ENCODE measurements around the gene PDSS2. TPM values are rescaled to one million over a fixed set of nuclear protein-coding genes. Genes with fewer than 3 reads are reported as not detected.

PDSS2 gene
- total RNA-seq, 1 donor from 2014 or later, result 10.7 TPM

DNA sequence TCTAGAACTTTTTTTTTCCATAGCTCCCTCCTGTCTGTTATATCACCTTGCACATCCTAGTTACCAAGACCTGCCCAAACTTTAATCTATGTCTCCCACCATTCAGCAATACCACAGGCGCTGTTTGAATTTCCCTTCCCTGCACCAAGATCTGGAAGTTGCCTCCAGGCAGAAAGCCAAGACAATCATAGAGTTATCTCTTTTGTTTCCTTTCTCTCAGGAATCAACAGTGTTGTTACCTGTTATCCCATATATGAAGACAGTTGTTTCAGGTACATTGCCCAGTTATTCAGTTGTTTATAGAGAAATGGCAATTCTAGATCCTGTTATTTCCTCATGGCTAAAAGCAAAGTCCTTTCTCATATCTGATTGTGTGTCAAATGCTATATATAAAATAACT, 63.2 kb downstream of the PDSS2 start:
- H3K4me3 Mint-ChIP-seq, result no peak overlapping the region
- H3K4me1 Mint-ChIP-seq, result no peaks in the 10 kb centered on the region
- peaks cover 45% of the 10 kb centered on the region for H3K9me3 Mint-ChIP-seq
- no peaks in the 10 kb centered on the region for H3K27me3 Mint-ChIP-seq (ENCODE audit: low read depth)
- DNase-seq (ENCODE audit: low spot score in 2 of 2, unreplicated experiment in 2 of 2), result no peak
- no peak overlapping the region for H3K27ac Mint-ChIP-seq
- peaks cover 28% of the 10 kb centered on the region for H3K36me3 Mint-ChIP-seq
- TF ChIP-seq, protein P1, sequence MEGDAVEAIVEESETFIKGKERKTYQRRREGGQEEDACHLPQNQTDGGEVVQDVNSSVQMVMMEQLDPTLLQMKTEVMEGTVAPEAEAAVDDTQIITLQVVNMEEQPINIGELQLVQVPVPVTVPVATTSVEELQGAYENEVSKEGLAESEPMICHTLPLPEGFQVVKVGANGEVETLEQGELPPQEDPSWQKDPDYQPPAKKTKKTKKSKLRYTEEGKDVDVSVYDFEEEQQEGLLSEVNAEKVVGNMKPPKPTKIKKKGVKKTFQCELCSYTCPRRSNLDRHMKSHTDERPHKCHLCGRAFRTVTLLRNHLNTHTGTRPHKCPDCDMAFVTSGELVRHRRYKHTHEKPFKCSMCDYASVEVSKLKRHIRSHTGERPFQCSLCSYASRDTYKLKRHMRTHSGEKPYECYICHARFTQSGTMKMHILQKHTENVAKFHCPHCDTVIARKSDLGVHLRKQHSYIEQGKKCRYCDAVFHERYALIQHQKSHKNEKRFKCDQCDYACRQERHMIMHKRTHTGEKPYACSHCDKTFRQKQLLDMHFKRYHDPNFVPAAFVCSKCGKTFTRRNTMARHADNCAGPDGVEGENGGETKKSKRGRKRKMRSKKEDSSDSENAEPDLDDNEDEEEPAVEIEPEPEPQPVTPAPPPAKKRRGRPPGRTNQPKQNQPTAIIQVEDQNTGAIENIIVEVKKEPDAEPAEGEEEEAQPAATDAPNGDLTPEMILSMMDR (IDR thresholded peaks at IDR 0.05; ENCODE audit: unreplicated experiment), result no peak

DNA sequence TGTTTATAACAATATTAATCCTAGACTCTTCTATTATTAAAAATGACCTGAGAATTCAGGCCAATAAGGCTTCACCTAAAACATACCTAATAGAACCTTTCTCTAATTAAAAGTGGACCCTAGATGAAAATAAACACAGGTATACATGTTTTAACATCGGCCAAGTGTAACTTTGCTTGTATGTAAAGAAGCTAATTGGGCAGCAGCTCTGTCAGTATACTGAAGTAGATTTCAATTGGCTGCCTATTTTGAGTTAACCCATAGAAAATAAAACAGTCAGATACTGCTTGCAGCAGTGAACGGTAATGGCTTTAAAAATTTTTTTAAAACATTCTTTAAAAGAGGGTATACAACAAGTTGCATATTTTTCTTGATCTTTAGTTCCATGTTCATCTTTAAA, 67.3 kb downstream of the PDSS2 start:
- H3K4me1 Mint-ChIP-seq, result peaks cover 4% of the 10 kb centered on the region

DNA sequence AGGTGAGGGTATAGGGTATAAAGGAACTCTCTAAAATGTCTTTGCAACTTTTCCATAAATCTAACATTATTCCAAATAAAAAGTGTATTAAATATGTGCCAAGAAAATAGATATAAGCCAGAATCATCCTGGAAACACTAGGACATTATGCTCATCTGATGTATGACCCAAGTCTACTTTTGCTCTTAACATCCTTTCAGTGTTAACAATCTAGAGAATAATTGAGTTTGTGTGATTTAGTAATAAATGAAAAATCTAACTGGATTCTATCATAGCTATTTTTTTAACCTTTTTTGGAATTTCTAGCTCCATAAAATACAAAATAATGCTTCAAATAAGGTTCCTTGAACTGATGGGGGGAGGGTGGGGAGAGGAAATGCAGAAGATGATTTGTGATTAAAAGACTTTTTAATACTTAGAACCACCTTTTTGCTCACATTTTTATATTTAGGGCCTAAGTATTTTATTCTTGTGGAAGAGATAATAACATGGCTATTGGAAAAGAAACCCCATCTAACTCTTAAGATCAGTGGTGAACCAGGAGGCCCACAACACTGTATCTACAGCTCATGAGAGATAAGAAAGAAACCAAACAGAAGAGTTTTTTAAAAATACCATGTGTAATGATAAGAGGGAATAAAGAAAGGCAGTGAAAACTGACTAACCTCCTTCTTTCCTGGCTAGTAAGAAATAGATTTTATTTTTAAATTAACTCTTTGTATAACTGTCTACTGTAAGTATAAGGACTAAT, 68.5 kb downstream of the PDSS2 start:
- Mint-ChIP-seq H3K27me3 (ENCODE audit: low read depth) (no peaks in the 10 kb centered on the region), H3K9me3 (peaks cover 42% of the 10 kb centered on the region), H3K4me1 (peaks cover 11% of the 10 kb centered on the region), H3K27ac (peak overlapping the region; percentile 18), H3K4me3 (no peak overlapping the region), H3K36me3 (peaks cover 31% of the 10 kb centered on the region)
- TF ChIP-seq, protein P1 (IDR thresholded peaks at IDR 0.05; ENCODE audit: unreplicated experiment), result no peak
- DNase-seq (ENCODE audit: low spot score in 2 of 2, unreplicated experiment in 2 of 2), result no peak

More for the DNA sequence above, 67.3 kb downstream of the PDSS2 start:
- TF ChIP-seq, protein P1 (IDR thresholded peaks at IDR 0.05; ENCODE audit: unreplicated experiment), result no peak
- Mint-ChIP-seq H3K4me3 (no peak overlapping the region), H3K36me3 (peaks cover 35% of the 10 kb centered on the region), H3K27me3 (ENCODE audit: low read depth) (no peaks in the 10 kb centered on the region), H3K27ac (no peak overlapping the region), H3K9me3 (peaks cover 50% of the 10 kb centered on the region)
- DNase-seq (ENCODE audit: low spot score in 2 of 2, unreplicated experiment in 2 of 2), result no peak

DNA sequence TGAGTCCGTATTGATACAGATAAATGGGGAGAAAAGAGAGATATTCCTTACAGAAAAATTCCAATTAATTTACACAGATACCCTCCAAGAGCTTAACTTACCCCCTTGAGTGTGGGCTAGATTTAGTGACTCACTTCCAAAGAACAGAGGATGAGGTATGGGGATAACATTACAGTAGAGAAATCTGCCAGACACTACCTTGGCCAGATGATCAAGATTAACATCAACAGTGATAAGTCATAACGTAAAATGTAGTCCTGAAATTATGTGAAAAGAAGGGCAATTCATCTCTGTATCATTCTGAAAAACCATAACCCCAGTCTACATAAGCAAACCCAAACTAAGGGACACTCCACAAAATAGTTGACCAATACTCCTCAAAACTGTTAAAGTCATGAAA, 69.3 kb downstream of the PDSS2 start:
- Mint-ChIP-seq H3K27ac (no peak overlapping the region), H3K36me3 (peaks cover 25% of the 10 kb centered on the region), H3K27me3 (ENCODE audit: low read depth) (no peaks in the 10 kb centered on the region), H3K9me3 (peaks cover 36% of the 10 kb centered on the region), H3K4me3 (no peak overlapping the region), H3K4me1 (peaks cover 17% of the 10 kb centered on the region)
- TF ChIP-seq, protein P1 (IDR thresholded peaks at IDR 0.05; ENCODE audit: unreplicated experiment), result no peak
- DNase-seq (ENCODE audit: low spot score in 2 of 2, unreplicated experiment in 2 of 2), result no peak

DNA sequence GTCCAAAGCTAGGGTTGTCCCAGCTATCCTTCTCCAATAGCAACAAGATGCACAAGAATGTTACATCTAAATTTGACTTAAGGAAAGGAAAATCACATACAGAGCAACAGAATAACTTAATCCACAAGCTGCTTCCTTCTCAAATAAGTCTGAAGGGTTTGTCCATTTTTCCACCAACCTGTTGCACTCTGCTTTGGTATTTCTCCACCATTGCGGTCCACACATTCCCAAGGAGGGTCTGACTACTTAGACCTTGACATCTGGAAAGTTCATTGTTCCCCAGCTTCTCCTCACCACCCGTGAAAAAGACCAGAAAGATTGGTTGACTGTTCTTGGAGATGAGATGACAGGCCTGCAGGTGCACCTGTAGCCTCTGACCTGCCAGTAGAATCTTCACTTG, 72.5 kb downstream of the PDSS2 start:
- H3K36me3 Mint-ChIP-seq, result peaks cover 10% of the 10 kb centered on the region
- TF ChIP-seq, protein P1 (IDR thresholded peaks at IDR 0.05; ENCODE audit: unreplicated experiment), result no peak
- H3K4me3 Mint-ChIP-seq, result no peak overlapping the region
- no peaks in the 10 kb centered on the region for H3K27me3 Mint-ChIP-seq (ENCODE audit: low read depth)
- peaks cover 16% of the 10 kb centered on the region for H3K9me3 Mint-ChIP-seq
- peaks cover 17% of the 10 kb centered on the region for H3K4me1 Mint-ChIP-seq
- no peak for DNase-seq (ENCODE audit: low spot score in 2 of 2, unreplicated experiment in 2 of 2)
- no peak overlapping the region for H3K27ac Mint-ChIP-seq
